K562 (cell line): Measurements from ENCODE around the gene TAL1. TPM values are rescaled to one million over a fixed set of nuclear protein-coding genes. Genes with fewer than 3 reads are reported as not detected.

ENCODE experiments used
- ATAC-seq: fragments of 200-7000 bp; cut with Tn5 transposase; 3 replicates; pipeline ENCODE4 v1.9.1; 2020; ENCODE audit warnings: moderate library complexity
- BruUV-seq: library from RNA; stranded (reverse); fragments of 400-500 nt; replicated peaks from 2 replicates; lab custom pipeline; 2021; lab: Mats Ljungman, UMichigan
- CTCF ChIA-PET: fragments of 300-600 bp; formaldehyde crosslinking; extraction: SDS; loops from one replicate; lab custom pipeline; 2021; ENCODE audit warnings: low intra/inter-chr PET ratio; lab: Yijun Ruan, JAX
- POLR2A ChIA-PET: fragments of 300-600, 350-650 bp; sonication (Branson Sonifier 250); formaldehyde crosslinking; extraction: SDS; loops from one replicate; lab custom pipeline; 2021; ENCODE audit warnings: antibody characterized with exemption, inconsistent platforms; lab: Yijun Ruan, JAX
- DNase-seq, 4 experiments: peaks; one replicate each; pipeline versions ENCODE4 v3.0.0 to v3.0.0-alpha.2; 2011 to 2018; ENCODE audit warnings: low spot score in 3 of 4, mixed read lengths in 3 of 4; ENCODE audit errors: extremely low read depth in 1 of 4
- FAIRE-seq: peaks from 2 replicates; lab custom pipeline; 2011; peaks lifted over from hg19 to GRCh38; lab: Jason Lieb, UNC
- H2AFZ ChIP-seq: 2 replicates; pipeline ENCODE4 v1.6.0; 2011; ENCODE audit warnings: low read depth, low read length, control low read depth, inconsistent platforms
- H3K27ac ChIP-seq: fragments of 200-600 bp; 3 replicates; pipeline ENCODE4 v1.8.0; 2011; ENCODE audit warnings: low read depth, mild to moderate bottlenecking, control low read depth, inconsistent platforms, low read length, moderate library complexity, mixed read lengths; ENCODE audit errors: extremely low read depth
- H3K27me3 ChIP-seq, 2 experiments: fragments of 300-600 bp in 1 of 2; 2 replicates in 1 of 2; 3 replicates in 1 of 2; pipeline versions ENCODE4 v1.6.0 to v1.8.0; 2011; ENCODE audit warnings: inconsistent platforms in 2 of 2, low read length in 2 of 2, mild to moderate bottlenecking in 1 of 2, mixed read lengths in 1 of 2, moderate library complexity in 1 of 2; ENCODE audit not compliant: control insufficient read depth in 2 of 2, insufficient read depth in 2 of 2
- H3K36me3 ChIP-seq: fragments of 300-600 bp; 3 replicates; pipeline ENCODE4 v1.8.0; 2011; ENCODE audit warnings: mild to moderate bottlenecking, low read length, inconsistent platforms; ENCODE audit not compliant: control insufficient read depth, insufficient read depth
- H3K4me1 ChIP-seq, 2 experiments: fragments of 200-600 bp in 1 of 2; replicated peaks in 1 of 2; 2 replicates in 1 of 2; 3 replicates in 1 of 2; pipeline versions ENCODE4 v1.5.1 to v1.8.0; 2011; ENCODE audit warnings: inconsistent platforms in 2 of 2, low read length in 2 of 2, mild to moderate bottlenecking in 1 of 2, mixed read lengths in 1 of 2, moderate library complexity in 1 of 2; ENCODE audit not compliant: control insufficient read depth in 2 of 2, insufficient read depth in 2 of 2
- H3K4me2 ChIP-seq: 2 replicates; pipeline ENCODE4 v1.6.1; 2011; ENCODE audit warnings: low read length, control low read depth, inconsistent platforms, mixed read lengths; ENCODE audit not compliant: insufficient read depth
- H3K4me3 ChIP-seq: fragments of 200-600 bp; sonication (generic), shearing (Covaris generic); 2 replicates; pipeline ENCODE4 v1.5.1; 2016; ENCODE audit warnings: control low read depth, inconsistent platforms
- H3K79me2 ChIP-seq: fragments of 200-600 bp; 3 replicates; pipeline ENCODE4 v1.8.0; 2011; ENCODE audit warnings: low read length, inconsistent platforms; ENCODE audit not compliant: control insufficient read depth, insufficient read depth
- H3K9ac ChIP-seq, 2 experiments: 2 replicates each; pipeline versions ENCODE4 v1.6.0 to v1.6.1; 2011; ENCODE audit warnings: low read depth in 2 of 2, low read length in 2 of 2, control low read depth in 1 of 2, inconsistent platforms in 1 of 2, mild to moderate bottlenecking in 1 of 2, mixed read lengths in 1 of 2; ENCODE audit not compliant: insufficient read depth in 1 of 2
- H3K9me1 ChIP-seq: one replicate; pipeline ENCODE4 v1.6.0; 2011; ENCODE audit warnings: inconsistent platforms, mild to moderate bottlenecking, low read length, moderate library complexity; ENCODE audit not compliant: control insufficient read depth, insufficient read depth
- H3K9me3 ChIP-seq: replicated peaks from 2 replicates; pipeline ENCODE4 v1.5.1; 2011; ENCODE audit warnings: low read depth, low read length, inconsistent platforms; ENCODE audit not compliant: control insufficient read depth, insufficient read depth
- H4K20me1 ChIP-seq: replicated peaks from 2 replicates; pipeline ENCODE4 v1.6.1; 2011; ENCODE audit warnings: low read length, inconsistent platforms, mixed read lengths; ENCODE audit not compliant: control insufficient read depth, insufficient read depth
- ARID1B ChIP-seq: fragments of 450-650 bp; IDR thresholded peaks from 2 replicates; pipeline ENCODE4 v1.6.1; 2016; ENCODE audit warnings: antibody characterized with exemption, mild to moderate bottlenecking, inconsistent platforms
- DIDO1 ChIP-seq: fragments of 450-650 bp; IDR thresholded peaks from 2 replicates; pipeline ENCODE4 v1.6.1; 2016; ENCODE audit warnings: low read depth, missing biosample characterization, missing genetic modification characterization
- DPF2 ChIP-seq: fragments of 450-650 bp; IDR thresholded peaks from 2 replicates; pipeline ENCODE4 v1.6.1; 2016
- ETS2 ChIP-seq: IDR thresholded peaks from 2 replicates; pipeline ENCODE4 v1.6.1; 2016; ENCODE audit warnings: borderline replicate concordance, missing genetic modification characterization, mild to moderate bottlenecking, moderate library complexity, missing compliant biosample characterization; ENCODE audit not compliant: poor library complexity, severe bottlenecking
- HCFC1 ChIP-seq: IDR thresholded peaks from 2 replicates; pipeline ENCODE4 v1.6.1; 2012; ENCODE audit warnings: low read depth, low read length, improper control_type of control experiment
- KAT7 ChIP-seq: sonication (generic); formaldehyde crosslinking; IDR thresholded peaks from 2 replicates; pipeline ENCODE4 v1.8.0; 2022; ENCODE audit warnings: missing genetic modification reagents, mild to moderate bottlenecking, borderline replicate concordance
- KDM1A ChIP-seq, 2 experiments: fragments of 450-650 bp; IDR thresholded peaks; 2 replicates each; pipeline ENCODE4 v1.6.1; 2016; ENCODE audit warnings: mild to moderate bottlenecking in 2 of 2
- NBN ChIP-seq: fragments of 450-650 bp; IDR thresholded peaks from 2 replicates; pipeline ENCODE4 v1.6.1; 2016; ENCODE audit warnings: low read depth, mild to moderate bottlenecking
- NFE2 ChIP-seq: IDR thresholded peaks from 2 replicates; pipeline ENCODE4 v1.6.1; 2014; ENCODE audit warnings: antibody characterized with exemption, low read depth
- POLR2B ChIP-seq: fragments of 450-650 bp; IDR thresholded peaks from 2 replicates; pipeline ENCODE4 v1.6.1; 2018; ENCODE audit warnings: low read depth; ENCODE audit not compliant: partially characterized antibody
- RBM25 ChIP-seq: fragments of 200-400 bp; formaldehyde crosslinking; IDR thresholded peaks from 2 replicates; pipeline ENCODE4 v1.6.1; 2018; ENCODE audit warnings: low read length, low read depth, moderate library complexity; ENCODE audit not compliant: severe bottlenecking
- TFAM ChIP-seq: fragments of 250-450 bp; sonication (Bioruptor Pico); conservative IDR thresholded peaks from 2 replicates; pipeline ENCODE4 v1.5.0; 2021; ENCODE audit warnings: mild to moderate bottlenecking, moderate library complexity
- ZNF274 ChIP-seq: IDR thresholded peaks from 2 replicates; pipeline ENCODE4 v1.6.1; 2011; ENCODE audit warnings: low read depth, mild to moderate bottlenecking, low read length, moderate library complexity, borderline replicate concordance
- ZNF76 ChIP-seq: fragments of 250-450 bp; sonication (Bioruptor Pico); IDR thresholded peaks from 2 replicates; pipeline ENCODE4 v1.4.0; 2020; ENCODE audit warnings: mild to moderate bottlenecking, moderate library complexity, borderline replicate concordance
- ZNF778 ChIP-seq: fragments of 450-650 bp; formaldehyde crosslinking; IDR thresholded peaks from 2 replicates; pipeline ENCODE4 v1.4.0; 2020; ENCODE audit warnings: mild to moderate bottlenecking, moderate library complexity
- WGBS: fragments of 100-300 bp; shearing (Covaris generic); methylation state at CpG from one replicate; pipeline ENCODE4 v1.1.6; 2016; ENCODE audit warnings: low coverage, mixed read lengths; ENCODE audit not compliant: insufficient coverage; ENCODE audit errors: missing lambda C conversion rate; 5-methylcytosine and 5-hydroxymethylcytosine counted together
- in situ Hi-C: fragments of 300-500 bp; cut with MboI; formaldehyde crosslinking; loops from 4 replicates; pipeline ENCODE4 v1.15.0; 2018; ENCODE audit warnings: inconsistent platforms, mixed read lengths
- intact Hi-C: fragments of 100-400 bp; cut with micrococcal nuclease; formaldehyde crosslinking; loops from 2 replicates; pipeline ENCODE4 v1.14.2; 2022
- polyA plus RNA-seq, 8 experiments: library from polyadenylated mRNA; depleted of rRNA in 4 of 8; stranded (reverse) in 5 of 8; unstranded in 3 of 8; fragments of >200 nt; fragmentation: Nextera tagmentation in 2 of 8; fragmentation: Illumina TruSeq in 1 of 8; extraction: Ambion mirVana in 2 of 8; extraction: Trizol in 1 of 8; gene quantifications; 2 replicates each; pipeline versions ENCODE4 v1.2.1 to v1.2.3, GENCODE V29; 2011 to 2014; ENCODE audit warnings: inconsistent platforms in 1 of 8, missing spikeins in 1 of 8
- total RNA-seq, 7 experiments: library from RNA; depleted of rRNA in 6 of 7; stranded (reverse); fragments of >200 nt in 6 of 7; fragmentation: Illumina TruSeq in 2 of 7; extraction: Trizol in 2 of 7; gene quantifications; 2 replicates each; pipeline versions ENCODE4 v1.2.1 to v1.2.3, GENCODE V29; 2011 to 2021; ENCODE audit warnings: low replicate concordance in 1 of 7
- TF ChIP-seq, protein P1 (sequence below): fragments of 450-650 bp; IDR thresholded peaks from 2 replicates; pipeline ENCODE4 v1.6.1; 2017; ENCODE audit warnings: antibody characterized with exemption, mild to moderate bottlenecking
- TF ChIP-seq, protein P2 (sequence below): fragments of 250-450 bp; sonication (Bioruptor Pico); IDR thresholded peaks from 2 replicates; pipeline ENCODE4 v1.5.0; 2020; ENCODE audit warnings: mild to moderate bottlenecking

The TAL1 gene
- total and polyA plus RNA-seq, 9 of the 15 experiments (the other 6 are each of a cell fraction or from before 2014, with no cell fraction given) = 18.5 to 106 (median 59.7) TPM

DNA sequence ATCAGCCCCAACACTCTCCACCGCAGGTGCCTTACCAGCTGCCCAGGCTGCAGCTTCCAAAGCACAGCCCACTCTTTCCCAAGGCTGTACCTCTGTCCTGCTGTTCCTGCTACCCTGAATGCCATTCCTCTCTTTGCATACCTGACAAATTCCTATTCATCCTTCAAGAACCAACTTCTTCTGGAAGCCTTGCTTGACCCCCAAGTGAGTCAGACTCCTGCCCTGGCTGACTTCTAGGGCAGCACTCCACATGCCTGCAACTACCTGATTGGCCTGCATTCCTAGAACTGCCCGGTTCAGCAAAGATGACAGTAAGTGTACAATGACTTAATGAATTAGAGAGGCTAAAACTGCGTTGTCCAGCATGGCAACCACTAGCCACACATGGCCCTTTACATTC lies 21.4 kb downstream of the TAL1 start (continued):
- TF ChIP-seq, protein P1, sequence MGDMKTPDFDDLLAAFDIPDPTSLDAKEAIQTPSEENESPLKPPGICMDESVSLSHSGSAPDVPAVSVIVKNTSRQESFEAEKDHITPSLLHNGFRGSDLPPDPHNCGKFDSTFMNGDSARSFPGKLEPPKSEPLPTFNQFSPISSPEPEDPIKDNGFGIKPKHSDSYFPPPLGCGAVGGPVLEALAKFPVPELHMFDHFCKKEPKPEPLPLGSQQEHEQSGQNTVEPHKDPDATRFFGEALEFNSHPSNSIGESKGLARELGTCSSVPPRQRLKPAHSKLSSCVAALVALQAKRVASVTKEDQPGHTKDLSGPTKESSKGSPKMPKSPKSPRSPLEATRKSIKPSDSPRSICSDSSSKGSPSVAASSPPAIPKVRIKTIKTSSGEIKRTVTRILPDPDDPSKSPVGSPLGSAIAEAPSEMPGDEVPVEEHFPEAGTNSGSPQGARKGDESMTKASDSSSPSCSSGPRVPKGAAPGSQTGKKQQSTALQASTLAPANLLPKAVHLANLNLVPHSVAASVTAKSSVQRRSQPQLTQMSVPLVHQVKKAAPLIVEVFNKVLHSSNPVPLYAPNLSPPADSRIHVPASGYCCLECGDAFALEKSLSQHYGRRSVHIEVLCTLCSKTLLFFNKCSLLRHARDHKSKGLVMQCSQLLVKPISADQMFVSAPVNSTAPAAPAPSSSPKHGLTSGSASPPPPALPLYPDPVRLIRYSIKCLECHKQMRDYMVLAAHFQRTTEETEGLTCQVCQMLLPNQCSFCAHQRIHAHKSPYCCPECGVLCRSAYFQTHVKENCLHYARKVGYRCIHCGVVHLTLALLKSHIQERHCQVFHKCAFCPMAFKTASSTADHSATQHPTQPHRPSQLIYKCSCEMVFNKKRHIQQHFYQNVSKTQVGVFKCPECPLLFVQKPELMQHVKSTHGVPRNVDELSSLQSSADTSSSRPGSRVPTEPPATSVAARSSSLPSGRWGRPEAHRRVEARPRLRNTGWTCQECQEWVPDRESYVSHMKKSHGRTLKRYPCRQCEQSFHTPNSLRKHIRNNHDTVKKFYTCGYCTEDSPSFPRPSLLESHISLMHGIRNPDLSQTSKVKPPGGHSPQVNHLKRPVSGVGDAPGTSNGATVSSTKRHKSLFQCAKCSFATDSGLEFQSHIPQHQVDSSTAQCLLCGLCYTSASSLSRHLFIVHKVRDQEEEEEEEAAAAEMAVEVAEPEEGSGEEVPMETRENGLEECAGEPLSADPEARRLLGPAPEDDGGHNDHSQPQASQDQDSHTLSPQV = peak; percentile 48; the same call in 1 of the 2 replicates
- TF ChIP-seq ARID1B = peak; percentile 34; the same call in 1 of the 2 replicates
- TF ChIP-seq, all 486 proteins: peak for 3

DNA sequence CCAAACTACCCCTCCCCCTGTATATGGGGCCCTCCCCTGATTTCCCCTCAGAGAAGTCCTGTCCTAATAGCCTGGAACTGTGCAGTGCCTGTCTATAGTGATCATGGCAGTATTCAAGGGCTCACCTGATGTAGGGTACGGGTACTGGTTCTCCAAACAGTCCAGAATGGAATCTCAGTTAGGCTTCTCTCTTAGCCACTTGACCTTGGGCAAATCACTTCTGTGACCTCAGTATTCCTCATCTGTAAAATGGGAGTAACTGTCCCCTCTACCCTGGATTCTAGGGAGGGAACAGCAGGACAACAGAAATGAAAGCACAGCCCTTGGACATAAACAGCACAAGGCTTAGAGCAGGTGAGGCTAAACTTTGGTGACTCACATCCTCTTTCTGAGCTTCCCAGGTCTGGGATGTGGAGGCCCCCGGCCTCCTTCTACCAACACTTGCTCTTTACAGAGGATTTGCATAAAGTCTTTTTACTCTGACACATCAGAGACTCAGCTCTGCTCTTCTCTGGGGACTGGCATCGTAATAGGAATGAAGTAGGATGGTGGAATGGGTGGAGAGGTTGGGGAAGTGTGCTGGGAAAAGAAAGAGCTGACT lies 22.2 kb downstream of the TAL1 start:
- H3K36me3 ChIP-seq = peaks cover 24% of the 10 kb centered on the region
- H3K9ac ChIP-seq = no peak overlapping the region
- POLR2A ChIA-PET = interaction anchor here (0.6 to 7.7 kb wide), 7 partner anchors 10 to 52 kb away, joined by 3 to 80 read pairs (median 4); no protein-coding TSS in a partner anchor
- no peaks in the 10 kb centered on the region for H4K20me1 ChIP-seq
- CTCF ChIA-PET = no interaction called here
- no TSS peak for BruUV-seq
- H3K79me2 ChIP-seq = peaks cover 4% of the 10 kb centered on the region; the same call in 1 of the 3 replicates
- no peak overlapping the region for H3K27ac ChIP-seq
- H3K27me3 ChIP-seq = no peaks in the 10 kb centered on the region
- in situ Hi-C loops = no loop called here
- H3K4me1 ChIP-seq = peaks cover 45 to 48% of the 10 kb centered on the region in 2 experiments
- ATAC-seq (no peak), DNase-seq (no peak), FAIRE-seq (no peak)
- WGBS = 84% methylated on average over 3 of the region's 3 CpGs
- no peaks in the 10 kb centered on the region for H3K9me3 ChIP-seq
- intact Hi-C loops = no loop called here
- no peak overlapping the region for H2AFZ ChIP-seq
- H3K9me1 ChIP-seq = peaks cover 5% of the 10 kb centered on the region
- H3K4me3 ChIP-seq = no peak overlapping the region
- H3K4me2 ChIP-seq = no peak overlapping the region
- TF ChIP-seq DIDO1 (tag) (no peak), NFE2 (no peak), POLR2B (no peak), ZNF76 (CRISPR knock-in tag) (no peak), KAT7 (no peak), DPF2 (no peak), RBM25 (peak; percentile 99), KDM1A (IDR thresholded peaks at IDR 0.05) (peak; percentile 90 to 95), ETS2 (tag) (no peak), HCFC1 (no peak), ZNF274 (no peak), TFAM (CRISPR knock-in tag) (no peak), NBN (no peak), ZNF778 (CRISPR knock-in tag) (no peak)
- TF ChIP-seq, protein P2, sequence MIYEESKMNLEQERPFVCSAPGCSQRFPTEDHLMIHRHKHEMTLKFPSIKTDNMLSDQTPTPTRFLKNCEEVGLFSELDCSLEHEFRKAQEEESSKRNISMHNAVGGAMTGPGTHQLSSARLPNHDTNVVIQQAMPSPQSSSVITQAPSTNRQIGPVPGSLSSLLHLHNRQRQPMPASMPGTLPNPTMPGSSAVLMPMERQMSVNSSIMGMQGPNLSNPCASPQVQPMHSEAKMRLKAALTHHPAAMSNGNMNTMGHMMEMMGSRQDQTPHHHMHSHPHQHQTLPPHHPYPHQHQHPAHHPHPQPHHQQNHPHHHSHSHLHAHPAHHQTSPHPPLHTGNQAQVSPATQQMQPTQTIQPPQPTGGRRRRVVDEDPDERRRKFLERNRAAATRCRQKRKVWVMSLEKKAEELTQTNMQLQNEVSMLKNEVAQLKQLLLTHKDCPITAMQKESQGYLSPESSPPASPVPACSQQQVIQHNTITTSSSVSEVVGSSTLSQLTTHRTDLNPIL (CRISPR knock-in tag) = no peak
